ENCODE data around the gene TGM1.
"Not testable (repeated sequence)": the region's sequence is repeated elsewhere in the genome, so short reads cannot be mapped to it uniquely, and the experiment has no call there.

Gene TGM1

DNA sequence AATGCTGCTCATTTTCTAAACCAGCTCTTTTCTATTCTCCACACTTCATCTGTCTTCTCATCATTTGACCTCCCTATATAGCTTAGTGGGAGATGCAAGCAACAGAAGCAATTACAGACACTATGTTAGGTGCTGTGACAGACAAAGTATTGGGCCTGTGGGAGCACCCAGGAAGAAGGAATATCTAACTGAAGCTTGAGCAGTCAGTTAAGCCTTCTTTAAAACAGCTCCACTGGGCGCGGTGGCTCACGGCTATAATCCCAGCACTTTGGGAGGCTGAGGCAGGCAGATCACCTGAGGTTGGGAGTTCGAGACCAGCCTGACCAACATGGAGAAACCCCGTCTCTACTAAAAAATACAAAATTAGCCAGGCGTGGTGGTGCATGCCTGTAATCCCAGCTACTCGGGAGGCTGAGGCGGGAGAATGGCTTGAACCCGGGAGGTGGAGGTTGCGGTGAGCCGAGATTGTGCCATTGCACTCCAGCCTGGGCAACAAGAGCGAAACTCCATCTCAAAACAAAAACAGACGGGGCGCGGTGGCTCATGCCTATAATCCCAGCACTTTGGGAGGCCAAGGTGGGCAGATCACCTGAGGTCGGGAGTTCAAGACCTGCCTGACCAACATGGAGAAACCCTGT, 59.6 kb downstream of the TGM1 start:
- not testable (repeated sequence) for DNase-seq

DNA sequence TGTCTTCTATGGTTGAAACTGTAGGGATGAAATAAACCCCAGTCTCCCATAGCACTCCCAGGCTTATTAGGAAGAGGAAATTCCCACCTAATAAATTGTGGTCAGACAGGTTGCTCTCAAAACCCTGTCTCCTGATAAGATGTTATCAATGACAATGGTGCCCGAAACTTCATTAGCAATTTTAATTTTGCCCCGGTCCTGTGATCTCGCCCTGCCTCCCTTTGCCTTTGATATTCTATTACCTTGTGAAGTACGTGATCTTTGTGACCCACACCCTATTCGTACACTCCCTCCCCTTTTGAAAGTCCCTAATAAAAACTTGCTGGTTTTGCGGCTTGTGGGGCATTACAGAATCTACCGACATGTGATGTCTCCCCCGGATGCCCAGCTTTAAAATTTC, 60.4 kb downstream of the TGM1 start:
- DNase-seq: not testable (repeated sequence)

Data from cortex of kidney (tissue), 1 donor.